Neural cell (in vitro differentiated cells): ENCODE data around the gene PPP2R5A. TPM values are rescaled to one million over a fixed set of nuclear protein-coding genes. Genes with fewer than 3 reads are reported as not detected.

Source experiments
- H2AFZ ChIP-seq: fragments of 200-600, 300-800 bp; sonication (generic), shearing (Covaris generic); 2 replicates; pipeline ENCODE4 v1.6.0; 2014; ENCODE audit warnings: low read depth, mild to moderate bottlenecking, antibody characterized with exemption, low read length, moderate library complexity
- H3F3A ChIP-seq: fragments of 200-600 bp; shearing (Covaris generic); 2 replicates; pipeline ENCODE4 v1.6.1; 2016; ENCODE audit warnings: mild to moderate bottlenecking, moderate library complexity, mixed read lengths, antibody characterized with exemption, low read length; ENCODE audit not compliant: insufficient read depth, poor library complexity, severe bottlenecking
- H3K27ac ChIP-seq: fragments of 200-600, 300-800 bp; sonication (generic), shearing (Covaris generic); 2 replicates; pipeline ENCODE4 v1.5.1; 2014; ENCODE audit warnings: mild to moderate bottlenecking, low read length, moderate library complexity
- H3K27me3 ChIP-seq: fragments of 300-800, 200-600 bp; sonication (generic), shearing (Covaris generic); 2 replicates; pipeline ENCODE4 v1.6.0; 2014; ENCODE audit warnings: mild to moderate bottlenecking, low read depth, low read length, moderate library complexity; ENCODE audit not compliant: insufficient read depth
- H3K36me3 ChIP-seq: fragments of 300-800, 200-600 bp; sonication (generic), shearing (Covaris generic); 2 replicates; pipeline ENCODE4 v1.5.1; 2014; ENCODE audit warnings: mild to moderate bottlenecking, antibody characterized with exemption, low read length, moderate library complexity; ENCODE audit not compliant: insufficient read depth
- H3K4me2 ChIP-seq: fragments of 300-800, 200-600 bp; sonication (generic), shearing (Covaris generic); 2 replicates; pipeline ENCODE4 v1.6.0; 2014; ENCODE audit warnings: mild to moderate bottlenecking, low read length
- H3K4me3 ChIP-seq: fragments of 300-800, 200-600 bp; sonication (generic), shearing (Covaris generic); 2 replicates; pipeline ENCODE4 v1.5.1; 2014; ENCODE audit warnings: mild to moderate bottlenecking, low read length, moderate library complexity
- H3K79me2 ChIP-seq: fragments of 200-600 bp; shearing (Covaris generic); replicated peaks from 2 replicates; pipeline ENCODE4 v1.6.0; 2014; ENCODE audit warnings: mild to moderate bottlenecking, low read length, moderate library complexity; ENCODE audit not compliant: insufficient read depth
- H3K9ac ChIP-seq: fragments of 300-800, 200-600 bp; sonication (generic), shearing (Covaris generic); 2 replicates; pipeline ENCODE4 v1.6.1; 2016; ENCODE audit warnings: mild to moderate bottlenecking, low read length, mixed read lengths
- H3K9me2 ChIP-seq: fragments of 200-600 bp; shearing (Covaris generic); 2 replicates; pipeline ENCODE4 v1.6.1; 2016; ENCODE audit warnings: mild to moderate bottlenecking, low read length, mixed read lengths; ENCODE audit not compliant: insufficient read depth
- H3K9me3 ChIP-seq: fragments of 200-600, 300-800 bp; sonication (generic), shearing (Covaris generic); 2 replicates; pipeline ENCODE4 v1.6.1; 2016; ENCODE audit warnings: mild to moderate bottlenecking, mixed run types, low read length, moderate library complexity, mixed read lengths
- H4K20me1 ChIP-seq: fragments of 200-600 bp; shearing (Covaris generic); 2 replicates; pipeline ENCODE4 v1.6.1; 2016; ENCODE audit warnings: mild to moderate bottlenecking, mixed run types; ENCODE audit not compliant: insufficient read depth
- EP300 ChIP-seq: fragments of 450-650 bp; conservative IDR thresholded peaks from 2 replicates; pipeline ENCODE4 v1.6.1; 2014; ENCODE audit warnings: antibody characterized with exemption, mild to moderate bottlenecking, moderate library complexity; ENCODE audit not compliant: poor library complexity, severe bottlenecking
- EZH2 ChIP-seq: fragments of 200-600, 300-800 bp; shearing (Covaris generic), sonication (generic); IDR thresholded peaks from 2 replicates; pipeline ENCODE4 v1.6.1; 2014; ENCODE audit warnings: antibody characterized with exemption, low read length, borderline replicate concordance, mild to moderate bottlenecking; ENCODE audit not compliant: insufficient read depth, poor library complexity, severe bottlenecking
- MXI1 ChIP-seq: fragments of 450-650 bp; conservative IDR thresholded peaks from 2 replicates; pipeline ENCODE4 v1.6.1; 2014; ENCODE audit warnings: antibody characterized with exemption, mild to moderate bottlenecking; ENCODE audit not compliant: poor library complexity, severe bottlenecking
- POLR2AphosphoS5 ChIP-seq: IDR thresholded peaks from 2 replicates; pipeline ENCODE4 v1.6.1; 2012
- RAD21 ChIP-seq: fragments of 450-650 bp; conservative IDR thresholded peaks from 2 replicates; pipeline ENCODE4 v1.6.1; 2014; ENCODE audit warnings: antibody characterized with exemption, mild to moderate bottlenecking, moderate library complexity
- SMC3 ChIP-seq: fragments of 450-650 bp; conservative IDR thresholded peaks from 2 replicates; pipeline ENCODE4 v1.6.1; 2014; ENCODE audit warnings: antibody characterized with exemption, mild to moderate bottlenecking, moderate library complexity; ENCODE audit not compliant: poor library complexity
- TAF1 ChIP-seq: IDR thresholded peaks from 2 replicates; pipeline ENCODE4 v1.6.1; 2012; ENCODE audit warnings: low read depth
- polyA plus RNA-seq: library from polyadenylated mRNA; depleted of rRNA; stranded (reverse); fragments of >200 nt; gene quantifications from 2 replicates; pipeline ENCODE4 v1.2.3, GENCODE V29; 2014
- TF ChIP-seq, protein P1 (sequence below): IDR thresholded peaks from 2 replicates; pipeline ENCODE4 v1.6.1; 2012; ENCODE audit warnings: borderline replicate concordance
- TF ChIP-seq, protein P2 (sequence below): fragments of 450-650 bp; IDR thresholded peaks from 2 replicates; pipeline ENCODE4 v1.5.1; 2014; ENCODE audit warnings: antibody characterized with exemption, mild to moderate bottlenecking, moderate library complexity; ENCODE audit not compliant: poor library complexity, severe bottlenecking

PPP2R5A gene
- polyA plus RNA-seq, 1 donor from 2014 or later: 5.9 TPM

DNA sequence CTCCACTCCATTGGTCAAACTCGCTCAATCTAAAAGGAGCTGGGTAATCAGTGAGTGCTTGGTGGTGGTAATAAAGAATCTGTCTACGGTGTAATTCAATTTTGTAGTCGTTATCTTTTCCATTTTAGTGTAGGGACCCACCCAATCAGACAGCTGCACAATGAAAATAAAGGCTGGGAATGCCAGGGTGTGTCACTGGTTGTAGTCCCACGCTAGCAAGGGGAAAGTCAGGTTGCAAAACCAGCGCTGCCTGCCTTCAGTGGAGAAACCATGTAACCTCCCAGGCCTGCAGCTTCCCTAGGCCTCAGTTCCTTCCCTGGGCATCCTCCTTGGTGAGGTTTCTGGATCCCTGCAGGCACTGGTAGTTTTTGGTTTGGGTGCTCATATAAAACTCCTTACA lies 49.4 kb upstream of the PPP2R5A start (continued):
- TF ChIP-seq EZH2: no peak

DNA sequence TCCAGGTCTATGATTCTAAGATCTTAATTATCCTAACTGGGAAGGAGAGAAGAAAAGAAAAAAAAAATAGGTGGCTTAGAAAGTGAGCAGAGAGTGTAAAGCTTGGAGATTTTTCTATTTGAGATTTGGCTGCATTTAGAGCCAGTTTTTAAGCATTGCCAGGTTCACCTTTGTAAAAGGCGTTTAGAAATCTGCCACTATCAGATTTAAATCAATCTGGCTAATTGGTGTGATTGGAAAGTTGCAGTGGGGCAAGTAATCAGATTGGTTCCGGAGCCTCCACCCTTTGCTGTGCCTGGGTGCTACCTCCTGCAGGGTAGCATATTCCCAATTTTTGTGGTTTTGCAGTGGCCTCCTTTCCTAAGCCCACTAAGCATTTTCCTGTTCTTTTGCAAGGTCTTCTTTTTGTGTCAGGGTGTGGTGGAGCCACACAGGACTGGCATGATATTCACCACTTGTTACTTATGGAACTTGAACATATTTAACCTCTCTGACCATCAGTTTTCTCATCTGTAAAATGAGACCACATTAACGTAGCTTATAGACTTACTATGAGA lies 48.5 kb upstream of the PPP2R5A start:
- Histone ChIP-seq H3K4me3 (no peak overlapping the region), H3K36me3 (no peaks in the 10 kb centered on the region), H3K9me3 (no peaks in the 10 kb centered on the region), H3K4me2 (no peak overlapping the region), H4K20me1 (no peaks in the 10 kb centered on the region), H3K27ac (no peak overlapping the region), H3K27me3 (no peaks in the 10 kb centered on the region), H3F3A (no peaks in the 10 kb centered on the region), H2AFZ (no peak overlapping the region), H3K79me2 (no peaks in the 10 kb centered on the region), H3K9me2 (no peaks in the 10 kb centered on the region), H3K9ac (no peak overlapping the region)
- no peak for TF ChIP-seq POLR2AphosphoS5
- TF ChIP-seq RAD21: no peak
- TF ChIP-seq, protein P1, sequence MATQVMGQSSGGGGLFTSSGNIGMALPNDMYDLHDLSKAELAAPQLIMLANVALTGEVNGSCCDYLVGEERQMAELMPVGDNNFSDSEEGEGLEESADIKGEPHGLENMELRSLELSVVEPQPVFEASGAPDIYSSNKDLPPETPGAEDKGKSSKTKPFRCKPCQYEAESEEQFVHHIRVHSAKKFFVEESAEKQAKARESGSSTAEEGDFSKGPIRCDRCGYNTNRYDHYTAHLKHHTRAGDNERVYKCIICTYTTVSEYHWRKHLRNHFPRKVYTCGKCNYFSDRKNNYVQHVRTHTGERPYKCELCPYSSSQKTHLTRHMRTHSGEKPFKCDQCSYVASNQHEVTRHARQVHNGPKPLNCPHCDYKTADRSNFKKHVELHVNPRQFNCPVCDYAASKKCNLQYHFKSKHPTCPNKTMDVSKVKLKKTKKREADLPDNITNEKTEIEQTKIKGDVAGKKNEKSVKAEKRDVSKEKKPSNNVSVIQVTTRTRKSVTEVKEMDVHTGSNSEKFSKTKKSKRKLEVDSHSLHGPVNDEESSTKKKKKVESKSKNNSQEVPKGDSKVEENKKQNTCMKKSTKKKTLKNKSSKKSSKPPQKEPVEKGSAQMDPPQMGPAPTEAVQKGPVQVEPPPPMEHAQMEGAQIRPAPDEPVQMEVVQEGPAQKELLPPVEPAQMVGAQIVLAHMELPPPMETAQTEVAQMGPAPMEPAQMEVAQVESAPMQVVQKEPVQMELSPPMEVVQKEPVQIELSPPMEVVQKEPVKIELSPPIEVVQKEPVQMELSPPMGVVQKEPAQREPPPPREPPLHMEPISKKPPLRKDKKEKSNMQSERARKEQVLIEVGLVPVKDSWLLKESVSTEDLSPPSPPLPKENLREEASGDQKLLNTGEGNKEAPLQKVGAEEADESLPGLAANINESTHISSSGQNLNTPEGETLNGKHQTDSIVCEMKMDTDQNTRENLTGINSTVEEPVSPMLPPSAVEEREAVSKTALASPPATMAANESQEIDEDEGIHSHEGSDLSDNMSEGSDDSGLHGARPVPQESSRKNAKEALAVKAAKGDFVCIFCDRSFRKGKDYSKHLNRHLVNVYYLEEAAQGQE: no peak
- TF ChIP-seq SMC3: no peak
- no peak for TF ChIP-seq MXI1
- TF ChIP-seq EZH2: no peak
- TF ChIP-seq EP300: no peak
- TF ChIP-seq, protein P2, sequence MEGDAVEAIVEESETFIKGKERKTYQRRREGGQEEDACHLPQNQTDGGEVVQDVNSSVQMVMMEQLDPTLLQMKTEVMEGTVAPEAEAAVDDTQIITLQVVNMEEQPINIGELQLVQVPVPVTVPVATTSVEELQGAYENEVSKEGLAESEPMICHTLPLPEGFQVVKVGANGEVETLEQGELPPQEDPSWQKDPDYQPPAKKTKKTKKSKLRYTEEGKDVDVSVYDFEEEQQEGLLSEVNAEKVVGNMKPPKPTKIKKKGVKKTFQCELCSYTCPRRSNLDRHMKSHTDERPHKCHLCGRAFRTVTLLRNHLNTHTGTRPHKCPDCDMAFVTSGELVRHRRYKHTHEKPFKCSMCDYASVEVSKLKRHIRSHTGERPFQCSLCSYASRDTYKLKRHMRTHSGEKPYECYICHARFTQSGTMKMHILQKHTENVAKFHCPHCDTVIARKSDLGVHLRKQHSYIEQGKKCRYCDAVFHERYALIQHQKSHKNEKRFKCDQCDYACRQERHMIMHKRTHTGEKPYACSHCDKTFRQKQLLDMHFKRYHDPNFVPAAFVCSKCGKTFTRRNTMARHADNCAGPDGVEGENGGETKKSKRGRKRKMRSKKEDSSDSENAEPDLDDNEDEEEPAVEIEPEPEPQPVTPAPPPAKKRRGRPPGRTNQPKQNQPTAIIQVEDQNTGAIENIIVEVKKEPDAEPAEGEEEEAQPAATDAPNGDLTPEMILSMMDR: no peak
- TF ChIP-seq TAF1: no peak

DNA sequence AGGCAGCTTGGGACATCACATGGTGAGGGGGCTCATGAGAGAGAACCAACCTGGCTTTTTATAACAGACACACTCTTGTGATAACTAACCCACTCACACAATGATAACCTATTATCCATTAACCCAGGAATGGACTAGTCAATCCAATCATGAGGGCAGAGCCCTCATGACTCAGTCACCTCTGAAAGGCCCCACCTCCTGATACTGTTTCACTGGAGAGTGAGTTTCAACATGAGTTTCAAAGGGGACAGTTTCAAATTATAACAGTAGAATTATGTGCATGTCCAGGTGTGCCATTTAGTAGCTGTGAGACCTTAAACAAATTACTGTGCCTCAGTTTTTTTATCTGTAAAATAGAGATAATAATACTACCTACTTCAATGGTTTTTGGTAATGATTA lies 47.6 kb upstream of the PPP2R5A start:
- Histone ChIP-seq H3K36me3 (no peaks in the 10 kb centered on the region), H3K27ac (no peak overlapping the region), H3K9ac (no peak overlapping the region), H3K9me3 (no peaks in the 10 kb centered on the region), H3K4me3 (no peak overlapping the region), H3K27me3 (no peaks in the 10 kb centered on the region), H3F3A (no peaks in the 10 kb centered on the region), H3K4me2 (no peak overlapping the region), H3K9me2 (no peaks in the 10 kb centered on the region), H2AFZ (no peak overlapping the region), H3K79me2 (no peaks in the 10 kb centered on the region), H4K20me1 (no peaks in the 10 kb centered on the region)
- TF ChIP-seq SMC3: no peak
- TF ChIP-seq EP300: no peak
- no peak for TF ChIP-seq POLR2AphosphoS5
- TF ChIP-seq RAD21: no peak
